ENCODE results near the gene TFAP2A. TPM values are rescaled to one million over a fixed set of nuclear protein-coding genes. Genes with fewer than 3 reads are reported as not detected.

Gene TFAP2A
- total RNA-seq, 1 donor from 2014 or later: 0.39 TPM

DNA sequence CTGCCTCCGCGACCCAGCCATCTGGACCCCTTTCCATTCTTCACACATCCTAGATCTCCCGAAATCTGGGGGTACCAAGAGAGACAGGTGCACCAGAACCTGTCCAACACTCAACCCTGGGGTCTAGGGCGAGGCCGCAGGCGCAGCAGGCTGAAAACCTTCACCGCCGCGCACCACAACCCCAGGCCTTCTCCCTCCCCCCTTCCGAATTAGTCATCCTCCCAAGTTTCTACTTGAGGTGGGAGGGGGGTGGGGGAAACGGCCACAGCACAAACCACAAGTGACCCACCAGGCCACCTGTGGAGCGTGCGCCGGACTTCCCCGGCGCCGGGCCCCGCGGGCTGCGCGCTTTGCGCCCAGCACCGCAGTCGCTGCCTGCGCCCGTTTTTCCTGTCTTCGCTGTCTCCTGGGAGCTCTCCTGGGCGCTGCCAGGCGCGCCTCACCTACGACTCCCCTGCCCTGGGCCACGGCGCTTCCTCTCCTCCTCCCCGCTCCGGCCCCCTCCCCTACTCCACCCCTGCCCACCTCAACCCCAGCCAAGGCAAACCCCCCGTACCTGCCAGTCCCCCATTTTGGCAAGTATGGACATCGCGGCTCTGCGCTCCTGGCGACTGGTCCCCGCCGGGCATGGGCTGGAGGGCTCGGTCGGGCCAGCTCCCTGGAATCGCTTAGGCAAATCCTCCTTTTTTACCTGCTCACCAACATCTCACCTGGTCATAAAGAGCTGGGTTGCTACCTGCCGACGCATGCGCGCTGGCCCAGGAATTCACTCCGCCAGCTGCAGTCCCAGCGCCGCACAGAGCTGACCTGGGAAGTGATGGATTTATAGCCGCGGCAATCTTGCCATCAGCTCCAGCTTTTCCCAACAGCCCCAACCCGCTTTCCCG, 4.2 kb upstream of the TFAP2A start:
- Mint-ChIP-seq H3K4me3 (peak overlapping the region; percentile 62), H3K27ac (no peak overlapping the region), H3K9me3 (no peaks in the 10 kb centered on the region), H3K36me3 (no peaks in the 10 kb centered on the region), H3K4me1 (peaks cover 54% of the 10 kb centered on the region), H3K27me3 (ENCODE audit: insufficient read depth, low read depth) (peaks cover 95% of the 10 kb centered on the region)
- Histone ChIP-seq H3K27me3 (peaks cover 100% of the 10 kb centered on the region), H3K4me3 (peak overlapping the region; percentile 33), H3K4me1 (peaks cover 39% of the 10 kb centered on the region), H3K9ac (no peak overlapping the region), H3K9me3 (ENCODE audit: low read depth) (no peaks in the 10 kb centered on the region), H3K4me2 (peak overlapping the region; percentile 73), H3K79me2 (ENCODE audit: low read depth) (no peaks in the 10 kb centered on the region), H3K36me3 (no peaks in the 10 kb centered on the region), H3F3A (ENCODE audit: low read depth) (peaks cover 49% of the 10 kb centered on the region), H4K20me1 (ENCODE audit: low read depth) (peaks cover 90% of the 10 kb centered on the region), H2AFZ (replicated peaks) (no peak overlapping the region), H3K27ac (no peak overlapping the region)
- peak; percentile 57 for DNase-seq (ENCODE audit: low spot score)
- TF ChIP-seq, protein P1, sequence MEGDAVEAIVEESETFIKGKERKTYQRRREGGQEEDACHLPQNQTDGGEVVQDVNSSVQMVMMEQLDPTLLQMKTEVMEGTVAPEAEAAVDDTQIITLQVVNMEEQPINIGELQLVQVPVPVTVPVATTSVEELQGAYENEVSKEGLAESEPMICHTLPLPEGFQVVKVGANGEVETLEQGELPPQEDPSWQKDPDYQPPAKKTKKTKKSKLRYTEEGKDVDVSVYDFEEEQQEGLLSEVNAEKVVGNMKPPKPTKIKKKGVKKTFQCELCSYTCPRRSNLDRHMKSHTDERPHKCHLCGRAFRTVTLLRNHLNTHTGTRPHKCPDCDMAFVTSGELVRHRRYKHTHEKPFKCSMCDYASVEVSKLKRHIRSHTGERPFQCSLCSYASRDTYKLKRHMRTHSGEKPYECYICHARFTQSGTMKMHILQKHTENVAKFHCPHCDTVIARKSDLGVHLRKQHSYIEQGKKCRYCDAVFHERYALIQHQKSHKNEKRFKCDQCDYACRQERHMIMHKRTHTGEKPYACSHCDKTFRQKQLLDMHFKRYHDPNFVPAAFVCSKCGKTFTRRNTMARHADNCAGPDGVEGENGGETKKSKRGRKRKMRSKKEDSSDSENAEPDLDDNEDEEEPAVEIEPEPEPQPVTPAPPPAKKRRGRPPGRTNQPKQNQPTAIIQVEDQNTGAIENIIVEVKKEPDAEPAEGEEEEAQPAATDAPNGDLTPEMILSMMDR (IDR thresholded peaks at IDR 0.05): no peak
- TF ChIP-seq EZH2phosphoT487 (IDR thresholded peaks at IDR 0.05) (peak; percentile 93), EZH2 (IDR thresholded peaks at IDR 0.05) (peak; percentile 95)

DNA sequence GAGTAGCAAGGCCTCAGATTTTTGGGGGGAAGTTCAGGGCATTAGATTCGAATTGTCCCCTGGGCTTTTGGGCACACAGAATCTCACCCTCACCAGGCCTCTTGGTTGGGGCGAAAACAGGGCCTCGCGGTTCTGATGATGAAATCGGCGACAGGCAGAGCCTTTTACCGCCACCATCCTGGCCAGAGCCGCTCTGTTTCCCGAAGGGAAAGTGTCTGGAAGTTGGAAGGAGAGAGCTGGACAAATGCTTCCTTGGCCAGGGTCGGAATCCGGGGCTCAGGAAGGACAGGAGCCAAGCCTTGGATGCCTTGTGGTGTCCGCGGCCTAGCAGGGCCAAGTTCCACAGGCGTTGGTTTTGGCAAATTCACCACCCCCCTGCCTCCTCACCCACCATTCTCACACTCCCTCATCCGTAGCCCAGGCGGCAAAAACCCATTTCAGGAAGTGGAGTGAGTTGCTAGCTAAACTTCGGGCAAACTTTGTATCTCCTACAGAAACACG, 3.5 kb upstream of the TFAP2A start:
- H3K27me3 ChIP-seq: peaks cover 100% of the 10 kb centered on the region
- H3K27me3 Mint-ChIP-seq (ENCODE audit: insufficient read depth, low read depth): peaks cover 95% of the 10 kb centered on the region
- H3K4me1 ChIP-seq: peaks cover 45% of the 10 kb centered on the region
- peak overlapping the region; percentile 33 for H3K4me3 ChIP-seq
- TF ChIP-seq EZH2phosphoT487 (IDR thresholded peaks at IDR 0.05): no peak
- no peak for TF ChIP-seq EZH2 (IDR thresholded peaks at IDR 0.05)
- TF ChIP-seq, protein P1 (IDR thresholded peaks at IDR 0.05): no peak
- DNase-seq (ENCODE audit: low spot score): no peak
- H3K27ac ChIP-seq: no peak overlapping the region
- H3K9me3 ChIP-seq (ENCODE audit: low read depth): no peaks in the 10 kb centered on the region
- peak overlapping the region; percentile 73 for H3K4me2 ChIP-seq
- H3K9me3 Mint-ChIP-seq: no peaks in the 10 kb centered on the region
- H3K4me1 Mint-ChIP-seq: peaks cover 56% of the 10 kb centered on the region
- H3K79me2 ChIP-seq (ENCODE audit: low read depth): no peaks in the 10 kb centered on the region
- no peaks in the 10 kb centered on the region for H3K36me3 ChIP-seq
- no peak overlapping the region for H2AFZ ChIP-seq (replicated peaks)
- no peak overlapping the region for H3K4me3 Mint-ChIP-seq
- peaks cover 51% of the 10 kb centered on the region for H3F3A ChIP-seq (ENCODE audit: low read depth)
- H4K20me1 ChIP-seq (ENCODE audit: low read depth): peaks cover 90% of the 10 kb centered on the region
- no peak overlapping the region for H3K27ac Mint-ChIP-seq
- H3K36me3 Mint-ChIP-seq: no peaks in the 10 kb centered on the region
- H3K9ac ChIP-seq: no peak overlapping the region

DNA sequence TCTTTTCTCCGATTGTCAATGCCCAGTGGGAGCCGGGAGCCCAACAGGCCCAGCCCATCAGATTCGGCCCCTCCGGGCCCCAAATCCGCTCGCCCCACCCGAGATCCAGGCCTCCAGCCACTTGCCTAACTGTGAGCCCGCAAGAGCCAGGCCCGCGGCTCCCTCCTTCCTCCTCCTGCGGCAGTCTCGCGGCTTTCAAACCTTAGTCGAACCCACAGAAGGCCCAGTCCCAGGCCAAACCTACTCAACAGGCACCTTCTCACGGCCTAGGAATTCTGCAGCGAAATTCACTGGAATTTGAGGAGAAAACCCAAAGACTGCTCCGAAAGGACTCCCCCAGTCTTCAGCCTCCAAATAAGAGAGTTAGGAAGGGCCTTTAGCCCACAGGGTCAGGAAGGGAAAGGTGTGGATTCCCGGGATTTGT, 2.8 kb upstream of the TFAP2A start:
- Histone ChIP-seq H3K27ac (no peak overlapping the region), H3K9me3 (ENCODE audit: low read depth) (no peaks in the 10 kb centered on the region), H3K4me1 (peaks cover 51% of the 10 kb centered on the region), H3K9ac (no peak overlapping the region), H3F3A (ENCODE audit: low read depth) (peaks cover 51% of the 10 kb centered on the region), H2AFZ (replicated peaks) (no peak overlapping the region), H3K4me3 (peak overlapping the region; percentile 43), H3K27me3 (peaks cover 100% of the 10 kb centered on the region), H4K20me1 (ENCODE audit: low read depth) (peaks cover 89% of the 10 kb centered on the region), H3K79me2 (ENCODE audit: low read depth) (no peaks in the 10 kb centered on the region), H3K4me2 (peak overlapping the region; percentile 91), H3K36me3 (no peaks in the 10 kb centered on the region)
- DNase-seq (ENCODE audit: low spot score): peak; percentile 58
- no peak overlapping the region for H3K27ac Mint-ChIP-seq
- TF ChIP-seq, protein P1 (IDR thresholded peaks at IDR 0.05): no peak
- TF ChIP-seq EZH2phosphoT487 (IDR thresholded peaks at IDR 0.05) (peak; percentile 2), EZH2 (IDR thresholded peaks at IDR 0.05) (peak; percentile 16)
- H3K9me3 Mint-ChIP-seq: no peaks in the 10 kb centered on the region
- H3K4me3 Mint-ChIP-seq: peak overlapping the region; percentile 82
- H3K36me3 Mint-ChIP-seq: no peaks in the 10 kb centered on the region
- H3K4me1 Mint-ChIP-seq: peaks cover 55% of the 10 kb centered on the region
- H3K27me3 Mint-ChIP-seq (ENCODE audit: insufficient read depth, low read depth): peaks cover 94% of the 10 kb centered on the region

Data from neural progenitor cell (in vitro differentiated cells).